Liver (tissue), 3 donors: ENCODE measurements around the gene GPBP1.

Source experiments
- EGR1 ChIP-seq, 2 donors: IDR thresholded peaks; 2 replicates each; pipeline ENCODE4 v1.6.1; 2016 to 2018; ENCODE audit warnings: antibody characterized with exemption in 2 of 2, low read depth in 2 of 2
- FOXA1 ChIP-seq: IDR thresholded peaks from 2 replicates; pipeline ENCODE4 v1.6.1; 2016; ENCODE audit warnings: antibody characterized with exemption
- GABPA ChIP-seq, 2 donors: IDR thresholded peaks in 1 of 2; conservative IDR thresholded peaks in 1 of 2; 2 replicates each; pipeline ENCODE4 v1.6.1; 2016; ENCODE audit warnings: antibody characterized with exemption in 2 of 2, mild to moderate bottlenecking in 1 of 2, moderate library complexity in 1 of 2
- JUND ChIP-seq, 2 donors: IDR thresholded peaks; 2 replicates each; pipeline ENCODE4 v1.6.1; 2016; ENCODE audit warnings: antibody characterized with exemption in 2 of 2
- RAD21 ChIP-seq, 2 donors: IDR thresholded peaks; 2 replicates each; pipeline ENCODE4 v1.6.1; 2016; ENCODE audit warnings: antibody characterized with exemption in 2 of 2, mild to moderate bottlenecking in 2 of 2
- RXRA ChIP-seq, 2 donors: IDR thresholded peaks; 2 replicates each; pipeline ENCODE4 v1.6.1; 2017 to 2018; ENCODE audit warnings: antibody characterized with exemption in 2 of 2, mild to moderate bottlenecking in 1 of 2
- SP1 ChIP-seq: IDR thresholded peaks from 2 replicates; pipeline ENCODE4 v1.6.1; 2018; ENCODE audit warnings: antibody characterized with exemption, mild to moderate bottlenecking
- TAF1 ChIP-seq: conservative IDR thresholded peaks from 2 replicates; pipeline ENCODE4 v1.6.1; 2016; ENCODE audit warnings: antibody characterized with exemption, mild to moderate bottlenecking
- YY1 ChIP-seq: IDR thresholded peaks from 2 replicates; pipeline ENCODE4 v1.6.1; 2016; ENCODE audit warnings: antibody characterized with exemption, mild to moderate bottlenecking
- TF ChIP-seq, protein P1 (sequence below): IDR thresholded peaks from 2 replicates; pipeline ENCODE4 v1.6.1; 2016; ENCODE audit warnings: antibody characterized with exemption
- TF ChIP-seq, protein P2 (sequence below): fragments of 150-350 bp; IDR thresholded peaks from 2 replicates; pipeline ENCODE4 v1.5.1; 2017; ENCODE audit warnings: improper control_type of control experiment, low read depth, low read length; ENCODE audit not compliant: missing input control
- TF ChIP-seq, protein P3 (sequence below): IDR thresholded peaks from 2 replicates; pipeline ENCODE4 v1.6.1; 2016; ENCODE audit warnings: antibody characterized with exemption, mild to moderate bottlenecking
- TF ChIP-seq, protein P4 (sequence below): IDR thresholded peaks from 2 replicates; pipeline ENCODE4 v1.6.1; 2016; ENCODE audit warnings: antibody characterized with exemption
- donor health status: healthy.
- donor health status: healthy.

DNA sequence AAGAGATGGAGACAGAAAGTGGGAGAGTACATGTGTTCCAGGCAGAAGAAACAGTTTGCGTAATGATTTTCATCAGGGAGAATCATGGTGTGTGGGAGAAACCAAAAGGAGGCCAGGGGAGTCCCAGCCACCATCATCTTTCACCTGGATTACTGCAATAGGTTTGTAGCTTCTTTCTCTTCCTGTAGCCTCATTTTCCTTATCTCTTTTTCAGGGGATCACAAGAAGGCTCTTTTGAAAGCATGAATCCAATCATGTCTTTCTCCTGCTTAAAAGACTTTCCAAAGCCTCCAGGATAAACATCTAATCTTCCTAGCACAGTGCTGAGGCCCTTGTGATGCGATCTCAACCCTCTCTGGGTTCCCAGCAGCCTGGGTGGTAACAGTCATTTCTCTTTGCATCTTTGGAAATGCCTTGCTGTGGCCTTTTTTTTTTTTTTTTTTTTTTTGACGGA lies 10.3 kb upstream of the GPBP1 start:
- TF ChIP-seq RXRA (IDR thresholded peaks at IDR 0.05) (no peak), GABPA (IDR thresholded peaks at IDR 0.05 in 1 of 2, conservative IDR thresholded peaks at IDR 0.05 in 1 of 2) (no peak), SP1 (no peak), TAF1 (no peak), JUND (IDR thresholded peaks at IDR 0.05) (no peak), RAD21 (IDR thresholded peaks at IDR 0.05) (no peak), FOXA1 (no peak), EGR1 (IDR thresholded peaks at IDR 0.05; ENCODE audit: low read depth in 2 of 2) (no peak), YY1 (no peak)
- TF ChIP-seq, protein P1, sequence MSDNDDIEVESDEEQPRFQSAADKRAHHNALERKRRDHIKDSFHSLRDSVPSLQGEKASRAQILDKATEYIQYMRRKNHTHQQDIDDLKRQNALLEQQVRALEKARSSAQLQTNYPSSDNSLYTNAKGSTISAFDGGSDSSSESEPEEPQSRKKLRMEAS = no peak
- TF ChIP-seq, protein P2, sequence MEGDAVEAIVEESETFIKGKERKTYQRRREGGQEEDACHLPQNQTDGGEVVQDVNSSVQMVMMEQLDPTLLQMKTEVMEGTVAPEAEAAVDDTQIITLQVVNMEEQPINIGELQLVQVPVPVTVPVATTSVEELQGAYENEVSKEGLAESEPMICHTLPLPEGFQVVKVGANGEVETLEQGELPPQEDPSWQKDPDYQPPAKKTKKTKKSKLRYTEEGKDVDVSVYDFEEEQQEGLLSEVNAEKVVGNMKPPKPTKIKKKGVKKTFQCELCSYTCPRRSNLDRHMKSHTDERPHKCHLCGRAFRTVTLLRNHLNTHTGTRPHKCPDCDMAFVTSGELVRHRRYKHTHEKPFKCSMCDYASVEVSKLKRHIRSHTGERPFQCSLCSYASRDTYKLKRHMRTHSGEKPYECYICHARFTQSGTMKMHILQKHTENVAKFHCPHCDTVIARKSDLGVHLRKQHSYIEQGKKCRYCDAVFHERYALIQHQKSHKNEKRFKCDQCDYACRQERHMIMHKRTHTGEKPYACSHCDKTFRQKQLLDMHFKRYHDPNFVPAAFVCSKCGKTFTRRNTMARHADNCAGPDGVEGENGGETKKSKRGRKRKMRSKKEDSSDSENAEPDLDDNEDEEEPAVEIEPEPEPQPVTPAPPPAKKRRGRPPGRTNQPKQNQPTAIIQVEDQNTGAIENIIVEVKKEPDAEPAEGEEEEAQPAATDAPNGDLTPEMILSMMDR = no peak
- TF ChIP-seq, protein P3, sequence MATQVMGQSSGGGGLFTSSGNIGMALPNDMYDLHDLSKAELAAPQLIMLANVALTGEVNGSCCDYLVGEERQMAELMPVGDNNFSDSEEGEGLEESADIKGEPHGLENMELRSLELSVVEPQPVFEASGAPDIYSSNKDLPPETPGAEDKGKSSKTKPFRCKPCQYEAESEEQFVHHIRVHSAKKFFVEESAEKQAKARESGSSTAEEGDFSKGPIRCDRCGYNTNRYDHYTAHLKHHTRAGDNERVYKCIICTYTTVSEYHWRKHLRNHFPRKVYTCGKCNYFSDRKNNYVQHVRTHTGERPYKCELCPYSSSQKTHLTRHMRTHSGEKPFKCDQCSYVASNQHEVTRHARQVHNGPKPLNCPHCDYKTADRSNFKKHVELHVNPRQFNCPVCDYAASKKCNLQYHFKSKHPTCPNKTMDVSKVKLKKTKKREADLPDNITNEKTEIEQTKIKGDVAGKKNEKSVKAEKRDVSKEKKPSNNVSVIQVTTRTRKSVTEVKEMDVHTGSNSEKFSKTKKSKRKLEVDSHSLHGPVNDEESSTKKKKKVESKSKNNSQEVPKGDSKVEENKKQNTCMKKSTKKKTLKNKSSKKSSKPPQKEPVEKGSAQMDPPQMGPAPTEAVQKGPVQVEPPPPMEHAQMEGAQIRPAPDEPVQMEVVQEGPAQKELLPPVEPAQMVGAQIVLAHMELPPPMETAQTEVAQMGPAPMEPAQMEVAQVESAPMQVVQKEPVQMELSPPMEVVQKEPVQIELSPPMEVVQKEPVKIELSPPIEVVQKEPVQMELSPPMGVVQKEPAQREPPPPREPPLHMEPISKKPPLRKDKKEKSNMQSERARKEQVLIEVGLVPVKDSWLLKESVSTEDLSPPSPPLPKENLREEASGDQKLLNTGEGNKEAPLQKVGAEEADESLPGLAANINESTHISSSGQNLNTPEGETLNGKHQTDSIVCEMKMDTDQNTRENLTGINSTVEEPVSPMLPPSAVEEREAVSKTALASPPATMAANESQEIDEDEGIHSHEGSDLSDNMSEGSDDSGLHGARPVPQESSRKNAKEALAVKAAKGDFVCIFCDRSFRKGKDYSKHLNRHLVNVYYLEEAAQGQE = no peak
- TF ChIP-seq, protein P4, sequence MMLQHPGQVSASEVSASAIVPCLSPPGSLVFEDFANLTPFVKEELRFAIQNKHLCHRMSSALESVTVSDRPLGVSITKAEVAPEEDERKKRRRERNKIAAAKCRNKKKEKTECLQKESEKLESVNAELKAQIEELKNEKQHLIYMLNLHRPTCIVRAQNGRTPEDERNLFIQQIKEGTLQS = no peak
